GM23338 (cell line): ENCODE measurements around the gene MRPL48. TPM values are rescaled to one million over a fixed set of nuclear protein-coding genes. Genes with fewer than 3 reads are reported as not detected.

ENCODE experiments used
- ATAC-seq: fragments of 200-7000 bp; cut with Tn5 transposase; 3 replicates; pipeline ENCODE4 v1.9.1; 2020
- DNase-seq: peaks from one replicate; pipeline ENCODE4 v3.0.0-alpha.2; 2015; ENCODE audit warnings: low spot score
- H2AFZ ChIP-seq: fragments of 200-600 bp; sonication (generic); 2 replicates; pipeline ENCODE4 v1.8.0; 2016; ENCODE audit warnings: antibody characterized with exemption, mild to moderate bottlenecking, moderate library complexity
- H3F3A ChIP-seq: fragments of 200-600 bp; sonication (generic); replicated peaks from 2 replicates; pipeline ENCODE4 v1.8.0; 2017; ENCODE audit warnings: antibody characterized with exemption, mixed run types, low read depth
- H3K27ac ChIP-seq: fragments of 200-600 bp; sonication (generic); 2 replicates; pipeline ENCODE4 v1.6.1; 2016; ENCODE audit warnings: low read depth
- H3K27me3 ChIP-seq: fragments of 200-600 bp; sonication (generic); 2 replicates; pipeline ENCODE4 v1.8.0; 2016; ENCODE audit warnings: mild to moderate bottlenecking, mixed run types, moderate library complexity; ENCODE audit not compliant: insufficient read depth
- H3K36me3 ChIP-seq: fragments of 200-600 bp; sonication (generic); 2 replicates; pipeline ENCODE4 v1.8.0; 2016; ENCODE audit warnings: mild to moderate bottlenecking; ENCODE audit not compliant: insufficient read depth
- H3K4me1 ChIP-seq: fragments of 200-600 bp; sonication (generic); 2 replicates; pipeline ENCODE4 v1.8.0; 2016; ENCODE audit warnings: mild to moderate bottlenecking, moderate library complexity; ENCODE audit not compliant: insufficient read depth
- H3K4me2 ChIP-seq: fragments of 200-600 bp; sonication (generic); 2 replicates; pipeline ENCODE4 v1.7.1; 2017; ENCODE audit warnings: mixed run types
- H3K4me3 ChIP-seq: fragments of 200-600 bp; sonication (generic); 2 replicates; pipeline ENCODE4 v1.6.1; 2016; ENCODE audit warnings: mixed run types
- H3K79me2 ChIP-seq: fragments of 200-600 bp; sonication (generic); replicated peaks from 2 replicates; pipeline ENCODE4 v1.8.0; 2017; ENCODE audit warnings: mild to moderate bottlenecking; ENCODE audit not compliant: insufficient read depth
- H3K9me2 ChIP-seq: fragments of 200-600 bp; sonication (generic); 2 replicates; pipeline ENCODE4 v1.8.0; 2017; ENCODE audit not compliant: insufficient read depth
- H4K20me1 ChIP-seq: fragments of 200-600 bp; sonication (generic); replicated peaks from 2 replicates; pipeline ENCODE4 v1.8.0; 2017; ENCODE audit warnings: mild to moderate bottlenecking; ENCODE audit not compliant: insufficient read depth
- H3K27ac Mint-ChIP-seq: 2 replicates; pipeline ENCODE4 v1.8.0; 2020; ENCODE audit warnings: inconsistent platforms, mild to moderate bottlenecking, moderate library complexity, mixed read lengths
- H3K27me3 Mint-ChIP-seq: 3 replicates; pipeline ENCODE4 v1.8.0; 2022; ENCODE audit warnings: low read depth, mild to moderate bottlenecking, moderate library complexity, mixed read lengths, inconsistent platforms; ENCODE audit not compliant: insufficient read depth, poor library complexity
- H3K36me3 Mint-ChIP-seq: 3 replicates; pipeline ENCODE4 v1.8.0; 2021; ENCODE audit warnings: low read depth, mild to moderate bottlenecking, inconsistent platforms, moderate library complexity, mixed read lengths
- H3K4me1 Mint-ChIP-seq: 3 replicates; pipeline ENCODE4 v1.8.0; 2020; ENCODE audit warnings: mild to moderate bottlenecking, inconsistent platforms, mixed read lengths
- H3K4me3 Mint-ChIP-seq: 3 replicates; pipeline ENCODE4 v1.8.0; 2021; ENCODE audit warnings: moderate library complexity, mild to moderate bottlenecking, inconsistent platforms, mixed read lengths
- H3K9me3 Mint-ChIP-seq: 3 replicates; pipeline ENCODE4 v1.8.0; 2020; ENCODE audit warnings: moderate library complexity, mild to moderate bottlenecking, inconsistent platforms, mixed read lengths
- CREB1 ChIP-seq: fragments of 250-450 bp; sonication (Bioruptor Pico); IDR thresholded peaks from 2 replicates; pipeline ENCODE4 v1.5.0; 2020; ENCODE audit warnings: low read depth, mild to moderate bottlenecking, moderate library complexity
- CTCF ChIP-seq, 2 experiments: fragments of 200-600 bp in 1 of 2; sonication (generic) in 1 of 2; conservative IDR thresholded peaks; 2 replicates each; pipeline versions ENCODE4 v1.5.1 to v1.6.1; 2016 to 2017; ENCODE audit warnings: antibody characterized with exemption in 2 of 2, low read depth in 2 of 2, mild to moderate bottlenecking in 2 of 2, moderate library complexity in 1 of 2
- ETS1 ChIP-seq: IDR thresholded peaks from 2 replicates; pipeline ENCODE4 v1.6.1; 2016; ENCODE audit warnings: antibody characterized with exemption
- JUNB ChIP-seq: IDR thresholded peaks from one replicate; pipeline ENCODE4 v1.6.1; 2016; ENCODE audit warnings: antibody characterized with exemption; ENCODE audit not compliant: unreplicated experiment
- NANOG ChIP-seq: IDR thresholded peaks from 2 replicates; pipeline ENCODE4 v1.6.1; 2016; ENCODE audit warnings: antibody characterized with exemption, borderline replicate concordance
- POLR2AphosphoS5 ChIP-seq: IDR thresholded peaks from 2 replicates; pipeline ENCODE4 v1.6.1; 2016; ENCODE audit warnings: antibody characterized with exemption, low read depth
- REST ChIP-seq: IDR thresholded peaks from one replicate; pipeline ENCODE4 v1.6.1; 2018; ENCODE audit warnings: antibody characterized with exemption; ENCODE audit not compliant: unreplicated experiment
- ZNF114 ChIP-seq: fragments of 250-450 bp; sonication (Bioruptor Pico); IDR thresholded peaks from 2 replicates; pipeline ENCODE4 v1.5.0; 2020; ENCODE audit warnings: mild to moderate bottlenecking, moderate library complexity
- ZNF331 ChIP-seq: fragments of 250-450 bp; sonication (Bioruptor Pico); IDR thresholded peaks from 2 replicates; pipeline ENCODE4 v1.5.0; 2020; ENCODE audit warnings: low read depth, mild to moderate bottlenecking, moderate library complexity
- ZNF462 ChIP-seq: fragments of 250-450 bp; sonication (Bioruptor Pico); IDR thresholded peaks from 2 replicates; pipeline ENCODE4 v1.5.0; 2020; ENCODE audit warnings: mild to moderate bottlenecking, moderate library complexity
- polyA plus RNA-seq: library from polyadenylated mRNA; unstranded; fragments of >200 nt; fragmentation: Nextera tagmentation; extraction: Ambion mirVana; gene quantifications from 2 replicates; pipeline ENCODE4 v1.2.1, GENCODE V29; 2016
- total RNA-seq: library from RNA; depleted of rRNA; stranded (reverse); fragments of >200 nt; shearing (Covaris generic); gene quantifications from 2 replicates; pipeline ENCODE4 v1.2.3, GENCODE V29; 2014

The MRPL48 gene
- total and polyA plus RNA-seq, 2 experiments from 2014 or later, result 24.1 to 103 TPM

GRCh38 chr11:73812234-73812633 is 24.6 kb downstream of the MRPL48 start:
- Histone ChIP-seq H3K4me3 (no peak overlapping the region), H3K27me3 (no peaks in the 10 kb centered on the region), H3K79me2 (no peaks in the 10 kb centered on the region), H3K27ac (no peak overlapping the region), H3K4me2 (no peak overlapping the region), H3K4me1 (no peaks in the 10 kb centered on the region), H4K20me1 (no peaks in the 10 kb centered on the region), H2AFZ (no peak overlapping the region), H3K9me2 (no peaks in the 10 kb centered on the region), H3K36me3 (no peaks in the 10 kb centered on the region), H3F3A (no peaks in the 10 kb centered on the region)
- DNase-seq (no peak), ATAC-seq (no peak)
- no peaks in the 10 kb centered on the region for H3K9me3 Mint-ChIP-seq
- no peak for TF ChIP-seq ETS1
- no peak for TF ChIP-seq REST
- TF ChIP-seq CTCF (conservative IDR thresholded peaks at IDR 0.05; ENCODE audit: low read depth in 2 of 2), result no peak
- TF ChIP-seq ZNF462 (CRISPR knock-in tag), result no peak
- no peak for TF ChIP-seq ZNF331 (CRISPR knock-in tag)
- TF ChIP-seq NANOG, result no peak
- no peak for TF ChIP-seq ZNF114
- TF ChIP-seq CREB1 (CRISPR knock-in tag), result no peak
- no peak for TF ChIP-seq JUNB
- TF ChIP-seq POLR2AphosphoS5, result no peak
- no peak overlapping the region for H3K27ac Mint-ChIP-seq
- no peak overlapping the region for H3K4me3 Mint-ChIP-seq
- H3K4me1 Mint-ChIP-seq, result peaks cover 3% of the 10 kb centered on the region; the same call in 2 of the 3 replicates
- H3K36me3 Mint-ChIP-seq, result peaks cover 2% of the 10 kb centered on the region; the same call in 2 of the 3 replicates
- peaks cover 2% of the 10 kb centered on the region for H3K27me3 Mint-ChIP-seq
